T-helper 2 cell treated with Interferon-gamma antibody and Interleukin-4, amounts not matched to agents 5 μg/mL and 100 μg/mL, for 36 hours (primary cell): ENCODE results near the gene ROCK1.
"Not testable (repeated sequence)": the region's sequence is repeated elsewhere in the genome, so short reads cannot be mapped to it uniquely, and the experiment has no call there.

Source experiments
- DNase-seq: peaks from one replicate; pipeline ENCODE4 v3.0.0; 2021; ENCODE audit warnings: low spot score
- H3K27ac Mint-ChIP-seq: one replicate; pipeline ENCODE4 v1.8.0; 2021; ENCODE audit warnings: mild to moderate bottlenecking, mixed read lengths
- H3K27me3 Mint-ChIP-seq: one replicate; pipeline ENCODE4 v1.8.0; 2021; ENCODE audit warnings: low read depth, mixed read lengths
- H3K36me3 Mint-ChIP-seq: one replicate; pipeline ENCODE4 v1.8.0; 2021; ENCODE audit warnings: low read depth, mixed read lengths
- H3K4me1 Mint-ChIP-seq: one replicate; pipeline ENCODE4 v1.8.0; 2021; ENCODE audit warnings: low read depth, mixed read lengths
- H3K4me3 Mint-ChIP-seq: one replicate; pipeline ENCODE4 v1.8.0; 2022; ENCODE audit warnings: mild to moderate bottlenecking, moderate library complexity, mixed read lengths
- H3K9me3 Mint-ChIP-seq: one replicate; pipeline ENCODE4 v1.8.0; 2021; ENCODE audit warnings: mixed read lengths

ROCK1 gene

DNA sequence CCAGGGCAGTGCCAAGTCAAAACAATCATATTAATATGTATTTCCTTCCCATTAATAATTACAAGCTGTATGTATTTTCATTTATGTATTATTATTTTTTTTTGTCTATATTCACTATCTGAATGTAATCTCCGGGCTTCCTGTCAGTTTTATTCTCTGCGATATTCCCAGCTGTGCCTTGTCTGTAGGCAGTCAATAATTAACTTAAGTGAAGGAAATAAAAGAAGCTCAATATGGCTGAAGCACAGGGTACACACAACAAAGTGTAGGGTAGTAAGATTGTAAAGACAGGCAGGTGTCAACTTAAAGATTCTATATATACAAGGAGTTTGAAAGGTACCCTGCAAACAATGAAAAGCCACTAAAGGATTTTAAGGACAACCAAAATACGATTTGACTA is 122.9 kb downstream of the ROCK1 start:
- H3K36me3 Mint-ChIP-seq = peaks cover 47% of the 10 kb centered on the region
- no peaks in the 10 kb centered on the region for H3K9me3 Mint-ChIP-seq
- DNase-seq = no peak
- H3K27ac Mint-ChIP-seq = no peak overlapping the region
- H3K4me1 Mint-ChIP-seq = peaks cover 3% of the 10 kb centered on the region
- no peak overlapping the region for H3K4me3 Mint-ChIP-seq
- H3K27me3 Mint-ChIP-seq = no peaks in the 10 kb centered on the region

DNA sequence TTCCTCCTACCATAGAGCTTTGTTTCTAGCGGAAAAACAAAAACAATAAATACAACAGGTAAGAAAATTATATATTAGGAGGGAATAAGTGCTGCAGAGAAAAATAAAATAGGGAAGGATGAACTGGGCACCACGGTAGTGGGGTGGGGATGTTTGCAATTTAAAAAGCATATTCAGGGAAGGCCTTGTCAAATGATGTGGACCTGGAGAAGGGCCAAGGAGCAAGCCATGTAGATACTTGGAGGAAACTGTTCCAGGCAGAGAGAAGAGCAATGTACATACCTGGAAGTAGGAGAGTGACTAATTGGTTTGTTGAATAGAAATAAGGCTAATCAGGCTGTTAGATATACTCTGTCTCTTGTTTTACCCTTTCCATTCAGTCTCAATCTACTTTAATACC is 136.5 kb downstream of the ROCK1 start:
- DNase-seq = no peak
- H3K36me3 Mint-ChIP-seq = peaks cover 53% of the 10 kb centered on the region
- no peaks in the 10 kb centered on the region for H3K9me3 Mint-ChIP-seq
- H3K27ac Mint-ChIP-seq = no peak overlapping the region
- peaks cover 4% of the 10 kb centered on the region for H3K4me1 Mint-ChIP-seq
- H3K4me3 Mint-ChIP-seq = no peak overlapping the region
- no peaks in the 10 kb centered on the region for H3K27me3 Mint-ChIP-seq

DNA sequence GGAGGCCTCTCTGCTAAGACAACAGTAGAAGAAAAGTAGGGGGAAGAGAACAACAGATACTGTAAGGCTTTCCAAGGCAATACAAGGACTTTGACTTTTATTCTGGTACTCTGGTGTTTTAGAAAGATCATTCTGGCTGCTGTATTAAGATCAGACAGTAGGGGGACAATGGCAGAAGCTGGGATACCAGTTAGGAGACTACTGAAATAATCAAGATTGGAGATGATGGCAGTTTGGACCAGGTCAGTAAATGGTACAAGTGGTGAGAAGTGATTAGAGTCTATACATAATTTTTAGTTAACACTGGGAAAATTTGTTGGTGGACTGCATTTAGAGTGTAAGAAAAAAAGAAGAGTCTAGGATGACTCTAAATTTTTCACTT is 139.7 kb downstream of the ROCK1 start:
- Mint-ChIP-seq H3K36me3 (peaks cover 51% of the 10 kb centered on the region), H3K27me3 (no peaks in the 10 kb centered on the region), H3K4me1 (no peaks in the 10 kb centered on the region), H3K9me3 (no peaks in the 10 kb centered on the region), H3K4me3 (no peak overlapping the region), H3K27ac (no peak overlapping the region)
- no peak for DNase-seq

DNA sequence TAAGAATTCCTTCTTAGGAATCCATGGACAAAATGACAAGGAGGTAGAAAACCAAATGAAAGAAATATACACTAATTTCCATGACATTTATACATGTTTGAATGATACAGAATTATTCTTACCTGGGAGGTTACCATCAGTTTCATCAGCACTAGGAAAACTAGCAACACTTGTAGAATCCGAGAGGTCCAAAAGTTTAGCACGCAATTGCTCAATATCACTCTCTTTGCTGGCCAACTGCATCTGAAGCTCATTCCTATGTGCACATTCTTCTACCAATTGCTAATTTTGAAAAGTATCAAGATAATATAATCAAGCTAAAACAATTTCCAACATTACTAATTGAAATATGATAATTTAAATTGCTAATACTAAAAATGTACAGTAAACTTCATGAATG is 144.8 kb downstream of the ROCK1 start:
- no peaks in the 10 kb centered on the region for H3K4me1 Mint-ChIP-seq
- H3K4me3 Mint-ChIP-seq = no peak overlapping the region
- no peak overlapping the region for H3K27ac Mint-ChIP-seq
- no peaks in the 10 kb centered on the region for H3K27me3 Mint-ChIP-seq
- H3K9me3 Mint-ChIP-seq = no peaks in the 10 kb centered on the region
- no peak for DNase-seq
- H3K36me3 Mint-ChIP-seq = peaks cover 43% of the 10 kb centered on the region

DNA sequence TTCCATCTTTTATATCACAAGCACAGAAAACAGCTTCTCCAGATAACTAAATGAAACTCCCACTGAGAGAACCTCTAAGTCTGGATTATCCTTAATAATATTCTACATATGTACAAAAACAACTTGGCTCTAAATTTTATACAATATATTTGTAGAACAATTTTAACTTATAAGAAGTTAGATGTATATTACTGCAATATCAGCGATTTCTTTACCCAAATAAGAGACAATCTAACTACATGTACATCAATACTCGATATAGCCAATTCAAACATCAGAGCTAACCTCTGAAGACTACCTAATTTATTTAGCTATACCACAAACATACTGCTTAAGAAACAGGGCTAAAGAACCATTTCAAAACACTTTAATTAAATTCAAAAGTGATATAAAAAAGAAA is 148.6 kb downstream of the ROCK1 start:
- Mint-ChIP-seq H3K9me3 (no peaks in the 10 kb centered on the region), H3K4me3 (no peak overlapping the region), H3K27me3 (no peaks in the 10 kb centered on the region), H3K27ac (no peak overlapping the region), H3K4me1 (no peaks in the 10 kb centered on the region), H3K36me3 (peaks cover 32% of the 10 kb centered on the region)
- no peak for DNase-seq

DNA sequence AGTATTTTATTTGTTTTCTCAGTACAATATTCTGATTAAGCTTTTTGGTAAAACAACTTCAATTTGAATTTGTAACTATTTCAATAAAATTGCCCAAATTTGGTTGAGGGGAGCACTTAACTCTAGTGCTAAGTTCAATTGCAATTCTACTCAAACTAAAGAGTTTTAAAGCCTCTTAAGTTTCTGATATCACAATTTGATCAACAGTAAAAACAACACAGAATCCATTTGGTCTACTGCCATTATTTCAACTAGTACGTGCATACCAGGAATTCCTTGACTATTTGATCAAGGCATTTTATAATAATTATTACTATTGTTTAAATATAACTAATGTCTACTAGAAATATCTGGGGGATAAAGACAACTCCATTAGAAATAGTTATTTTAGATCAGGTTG is 150.9 kb downstream of the ROCK1 start:
- Mint-ChIP-seq H3K9me3 (no peaks in the 10 kb centered on the region), H3K36me3 (peaks cover 28% of the 10 kb centered on the region), H3K4me3 (no peak overlapping the region), H3K4me1 (no peaks in the 10 kb centered on the region), H3K27me3 (no peaks in the 10 kb centered on the region), H3K27ac (no peak overlapping the region)
- no peak for DNase-seq

DNA sequence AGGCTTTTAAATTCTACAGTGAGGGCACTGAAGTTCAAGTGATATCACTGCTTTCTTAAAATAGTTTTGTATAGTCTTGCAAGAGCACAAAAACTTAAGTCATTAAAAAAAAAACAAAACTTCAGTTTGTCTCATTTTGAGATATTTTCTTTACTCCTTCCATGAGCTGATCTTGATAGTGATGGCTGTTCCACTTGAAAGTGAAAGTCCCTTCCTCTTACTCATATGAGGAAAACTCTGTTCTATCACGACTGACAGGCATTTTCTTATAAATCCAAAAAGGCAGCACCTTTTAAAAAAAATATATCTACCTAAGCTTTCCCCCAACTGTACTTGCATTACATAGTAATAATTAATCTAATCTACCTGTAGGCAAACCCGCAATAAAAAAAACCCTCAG is 160.8 kb downstream of the ROCK1 start:
- H3K4me3 Mint-ChIP-seq, H3K27ac Mint-ChIP-seq, DNase-seq, H3K27me3 Mint-ChIP-seq, H3K4me1 Mint-ChIP-seq, H3K9me3 Mint-ChIP-seq: not testable (repeated sequence)
- H3K36me3 Mint-ChIP-seq = peaks cover 12% of the 10 kb centered on the region
